ENCODE measurements around the gene RASGRP1. TPM values are rescaled to one million over a fixed set of nuclear protein-coding genes. Genes with fewer than 3 reads are reported as not detected.
"Not testable (repeated sequence)": the region's sequence is repeated elsewhere in the genome, so short reads cannot be mapped to it uniquely, and the experiment has no call there.

Gene RASGRP1
- total and polyA plus RNA-seq, 7 donors, result 0.01 to 0.27 (median 0.16) TPM; not detected in 1

DNA sequence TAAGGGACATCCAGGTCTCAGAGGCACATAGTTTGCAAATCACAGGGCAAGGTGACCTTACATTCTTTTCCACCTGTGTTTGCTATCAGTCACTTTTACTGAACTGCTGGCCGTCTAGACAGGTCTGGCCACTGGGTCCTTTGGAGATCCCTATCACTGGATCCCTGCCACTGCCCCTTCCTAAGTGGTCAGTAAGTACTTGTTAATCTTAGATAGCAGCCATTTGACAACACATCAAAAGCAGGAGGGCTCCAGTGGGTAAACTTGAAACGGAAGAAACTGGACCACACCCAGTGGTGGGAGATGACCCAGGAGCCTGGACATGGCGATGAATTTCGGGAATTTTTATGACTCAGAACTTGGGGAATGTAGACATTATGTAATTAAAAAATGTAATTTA, 28.9 kb upstream of the RASGRP1 start:
- Histone ChIP-seq H3K4me3 (no peak overlapping the region), H3K9me3 (no peaks in the 10 kb centered on the region), H3K36me3 (ENCODE audit: insufficient read depth in 1 of 2, low read depth in 1 of 2) (no peaks in the 10 kb centered on the region), H3K4me1 (no peaks in the 10 kb centered on the region), H3K27ac (no peak overlapping the region), H3K27me3 (ENCODE audit: insufficient read depth in 3 of 3, low read length in 2 of 3) (no peaks in the 10 kb centered on the region)
- TF ChIP-seq, protein P1, sequence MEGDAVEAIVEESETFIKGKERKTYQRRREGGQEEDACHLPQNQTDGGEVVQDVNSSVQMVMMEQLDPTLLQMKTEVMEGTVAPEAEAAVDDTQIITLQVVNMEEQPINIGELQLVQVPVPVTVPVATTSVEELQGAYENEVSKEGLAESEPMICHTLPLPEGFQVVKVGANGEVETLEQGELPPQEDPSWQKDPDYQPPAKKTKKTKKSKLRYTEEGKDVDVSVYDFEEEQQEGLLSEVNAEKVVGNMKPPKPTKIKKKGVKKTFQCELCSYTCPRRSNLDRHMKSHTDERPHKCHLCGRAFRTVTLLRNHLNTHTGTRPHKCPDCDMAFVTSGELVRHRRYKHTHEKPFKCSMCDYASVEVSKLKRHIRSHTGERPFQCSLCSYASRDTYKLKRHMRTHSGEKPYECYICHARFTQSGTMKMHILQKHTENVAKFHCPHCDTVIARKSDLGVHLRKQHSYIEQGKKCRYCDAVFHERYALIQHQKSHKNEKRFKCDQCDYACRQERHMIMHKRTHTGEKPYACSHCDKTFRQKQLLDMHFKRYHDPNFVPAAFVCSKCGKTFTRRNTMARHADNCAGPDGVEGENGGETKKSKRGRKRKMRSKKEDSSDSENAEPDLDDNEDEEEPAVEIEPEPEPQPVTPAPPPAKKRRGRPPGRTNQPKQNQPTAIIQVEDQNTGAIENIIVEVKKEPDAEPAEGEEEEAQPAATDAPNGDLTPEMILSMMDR (IDR thresholded peaks at IDR 0.05), result no peak
- no peak for DNase-seq
- WGBS, 3 donors, result 39 to 50% (median 47%) methylated on average over 4 of the region's 4 CpGs
- intact Hi-C loops (cut with DNase I), result no loop called here
- ATAC-seq, result no peak

DNA sequence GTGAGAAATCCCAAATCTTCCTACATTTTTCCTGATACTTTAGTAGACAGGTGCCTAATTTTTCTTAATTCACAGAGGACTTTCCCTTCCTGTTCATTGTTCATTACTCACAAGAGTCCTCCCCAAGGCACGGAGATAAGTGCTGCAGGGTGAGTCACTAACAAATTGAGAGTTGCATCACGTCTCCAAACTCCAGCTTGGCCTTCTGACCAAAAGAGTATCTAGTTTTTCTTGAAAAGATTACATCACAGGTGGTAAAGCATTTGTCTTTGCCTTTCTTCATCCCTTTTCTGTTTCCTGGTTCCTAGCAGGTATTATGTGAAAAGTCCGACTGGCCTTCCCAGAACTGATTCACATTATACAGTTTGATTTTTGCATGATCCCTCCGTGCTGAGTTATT, 24.9 kb upstream of the RASGRP1 start:
- TF ChIP-seq, protein P1 (IDR thresholded peaks at IDR 0.05), result no peak
- H3K27ac ChIP-seq, result no peak overlapping the region
- DNase-seq (no peak), ATAC-seq (no peak)
- H3K27me3 ChIP-seq (ENCODE audit: insufficient read depth in 3 of 3, low read length in 2 of 3), result no peaks in the 10 kb centered on the region
- no peaks in the 10 kb centered on the region for H3K36me3 ChIP-seq (ENCODE audit: insufficient read depth in 1 of 2, low read depth in 1 of 2)
- intact Hi-C loops (cut with DNase I), result no loop called here
- no peak overlapping the region for H3K4me3 ChIP-seq
- H3K9me3 ChIP-seq, result no peaks in the 10 kb centered on the region
- WGBS, 3 donors, result 36 to 48% (median 48%) methylated on average over 4 of the region's 4 CpGs
- H3K4me1 ChIP-seq, result no peaks in the 10 kb centered on the region

DNA sequence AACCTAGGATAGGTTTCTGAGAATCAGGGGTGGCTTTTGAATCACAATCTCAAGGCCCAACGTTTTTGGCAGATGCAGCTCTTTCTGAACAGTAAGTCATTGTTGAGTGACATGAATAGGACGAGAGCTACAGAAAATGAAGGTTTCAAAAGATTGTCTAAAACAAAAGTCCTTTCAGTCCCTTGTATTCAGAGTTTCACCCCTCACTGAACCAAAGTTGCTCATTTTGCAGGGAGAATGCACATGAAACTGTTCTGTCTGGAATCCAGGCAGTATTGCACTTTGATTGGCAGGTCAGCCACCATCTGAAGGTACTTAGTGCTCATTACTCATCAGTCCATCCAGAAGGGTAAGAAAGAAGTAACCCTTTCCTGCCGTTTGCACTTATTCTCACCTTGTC, 24.1 kb upstream of the RASGRP1 start:
- Histone ChIP-seq H3K36me3 (ENCODE audit: insufficient read depth in 1 of 2, low read depth in 1 of 2) (no peaks in the 10 kb centered on the region), H3K4me3 (no peak overlapping the region), H3K27ac (no peak overlapping the region), H3K4me1 (no peaks in the 10 kb centered on the region), H3K27me3 (ENCODE audit: insufficient read depth in 3 of 3, low read length in 2 of 3) (no peaks in the 10 kb centered on the region), H3K9me3 (no peaks in the 10 kb centered on the region)
- no peak for ATAC-seq
- 23 to 32% (median 31%) methylated on average over 3 of the region's 3 CpGs for WGBS, 3 donors
- intact Hi-C loops (cut with DNase I), result no loop called here
- DNase-seq, result no peak
- TF ChIP-seq, protein P1 (IDR thresholded peaks at IDR 0.05), result no peak

DNA sequence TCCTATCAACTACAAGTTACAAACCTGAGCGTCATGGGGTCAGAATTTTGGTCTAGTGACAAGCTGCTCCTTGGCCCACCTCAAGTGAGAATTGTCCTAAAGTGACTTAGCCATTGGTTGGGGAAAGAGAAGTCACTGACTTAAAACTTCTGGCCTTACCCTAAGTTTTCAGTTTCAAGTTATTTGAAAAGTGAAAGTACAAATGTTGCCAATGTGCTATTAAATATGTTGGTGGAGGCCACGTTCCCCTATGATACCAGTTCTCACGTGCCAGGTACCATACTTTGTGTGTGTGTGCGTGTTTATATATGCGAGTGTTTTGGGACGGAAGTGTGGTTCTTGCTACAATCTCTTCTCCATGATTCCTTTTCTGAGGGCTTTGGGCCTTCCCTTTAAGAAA, 22.6 kb upstream of the RASGRP1 start:
- Histone ChIP-seq H3K4me1 (no peaks in the 10 kb centered on the region), H3K27me3 (ENCODE audit: insufficient read depth in 3 of 3, low read length in 2 of 3) (no peaks in the 10 kb centered on the region), H3K4me3 (no peak overlapping the region), H3K27ac (no peak overlapping the region), H3K36me3 (ENCODE audit: insufficient read depth in 1 of 2, low read depth in 1 of 2) (no peaks in the 10 kb centered on the region), H3K9me3 (no peaks in the 10 kb centered on the region)
- intact Hi-C loops (cut with DNase I), result no loop called here
- no peak for ATAC-seq
- no peak for DNase-seq
- 78 to 84% (median 78%) methylated on average over 6 of the region's 6 CpGs for WGBS, 3 donors
- TF ChIP-seq, protein P1 (IDR thresholded peaks at IDR 0.05), result no peak

DNA sequence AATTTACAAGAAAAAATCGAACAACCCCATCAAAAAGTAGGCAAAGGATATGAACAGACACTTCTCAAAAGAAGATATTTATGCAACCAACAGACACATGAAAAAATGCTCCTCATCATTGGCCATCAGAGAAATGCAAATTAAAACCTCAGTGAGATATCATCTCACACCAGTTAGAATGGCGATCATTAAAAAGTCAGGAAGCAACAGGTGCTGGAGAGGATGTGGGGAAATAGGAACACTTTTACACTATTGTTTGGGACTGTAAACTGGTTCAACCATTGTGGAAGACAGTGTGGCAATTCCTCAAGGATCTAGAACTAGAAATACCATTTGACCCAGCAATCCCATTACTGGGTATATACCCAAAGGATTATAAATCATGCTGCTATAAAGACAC, 21.4 kb upstream of the RASGRP1 start:
- ATAC-seq; H3K4me3 ChIP-seq; H3K4me1 ChIP-seq; H3K9me3 ChIP-seq; H3K27ac ChIP-seq; intact Hi-C loops (cut with DNase I); H3K27me3 ChIP-seq (ENCODE audit: insufficient read depth in 3 of 3, low read length in 2 of 3); DNase-seq; H3K36me3 ChIP-seq (ENCODE audit: insufficient read depth in 1 of 2, low read depth in 1 of 2): not testable (repeated sequence)
- WGBS, 3 donors, result 87 to 95% (median 92%) methylated on average over 2 of the region's 2 CpGs
